Fibroblast of the aortic adventitia (primary cell): ENCODE measurements around the gene MOB3C. TPM values are rescaled to one million over a fixed set of nuclear protein-coding genes. Genes with fewer than 3 reads are reported as not detected.

ENCODE experiments used
- DNase-seq: peaks from one replicate; pipeline ENCODE4 v3.0.0-alpha.2; 2010; ENCODE audit warnings: low read depth
- H3K4me3 ChIP-seq: 2 replicates; pipeline ENCODE4 v1.5.1; 2011; ENCODE audit warnings: low read depth, mild to moderate bottlenecking, control low read depth, low read length, moderate library complexity
- total RNA-seq: library from RNA; depleted of rRNA; stranded (reverse); fragments of >200 nt; gene quantifications from 2 replicates; pipeline ENCODE4 v1.2.3, GENCODE V29; 2012; ENCODE audit warnings: low replicate concordance
- TF ChIP-seq, protein P1 (sequence below): IDR thresholded peaks from 2 replicates; pipeline ENCODE4 v1.5.1; 2011; ENCODE audit warnings: mild to moderate bottlenecking, low read length, control low read depth, inconsistent platforms; ENCODE audit not compliant: insufficient read depth

MOB3C gene
- total RNA-seq, 1 donor: 7.0 TPM

DNA sequence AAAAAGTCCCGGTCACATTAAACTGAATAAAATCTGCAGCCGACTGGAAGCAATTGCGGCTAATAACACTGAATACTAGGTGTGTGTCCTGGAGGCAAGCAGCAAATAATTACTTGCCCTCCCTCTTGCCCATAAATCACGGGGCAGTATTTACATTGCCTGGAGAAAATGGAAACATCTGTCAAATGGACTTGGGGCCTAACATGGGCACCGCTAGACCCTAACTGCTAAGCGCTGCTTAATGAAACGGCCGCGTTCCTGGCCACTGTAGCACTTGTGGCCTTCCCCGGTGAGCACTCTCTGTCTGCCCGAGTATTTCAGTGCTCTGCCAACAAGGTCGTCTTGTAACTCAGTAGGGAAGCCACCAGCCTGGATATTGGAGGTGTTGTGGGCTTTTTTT is 41.3 kb downstream of the MOB3C start:
- DNase-seq: no peak
- no peak overlapping the region for H3K4me3 ChIP-seq
- TF ChIP-seq, protein P1, sequence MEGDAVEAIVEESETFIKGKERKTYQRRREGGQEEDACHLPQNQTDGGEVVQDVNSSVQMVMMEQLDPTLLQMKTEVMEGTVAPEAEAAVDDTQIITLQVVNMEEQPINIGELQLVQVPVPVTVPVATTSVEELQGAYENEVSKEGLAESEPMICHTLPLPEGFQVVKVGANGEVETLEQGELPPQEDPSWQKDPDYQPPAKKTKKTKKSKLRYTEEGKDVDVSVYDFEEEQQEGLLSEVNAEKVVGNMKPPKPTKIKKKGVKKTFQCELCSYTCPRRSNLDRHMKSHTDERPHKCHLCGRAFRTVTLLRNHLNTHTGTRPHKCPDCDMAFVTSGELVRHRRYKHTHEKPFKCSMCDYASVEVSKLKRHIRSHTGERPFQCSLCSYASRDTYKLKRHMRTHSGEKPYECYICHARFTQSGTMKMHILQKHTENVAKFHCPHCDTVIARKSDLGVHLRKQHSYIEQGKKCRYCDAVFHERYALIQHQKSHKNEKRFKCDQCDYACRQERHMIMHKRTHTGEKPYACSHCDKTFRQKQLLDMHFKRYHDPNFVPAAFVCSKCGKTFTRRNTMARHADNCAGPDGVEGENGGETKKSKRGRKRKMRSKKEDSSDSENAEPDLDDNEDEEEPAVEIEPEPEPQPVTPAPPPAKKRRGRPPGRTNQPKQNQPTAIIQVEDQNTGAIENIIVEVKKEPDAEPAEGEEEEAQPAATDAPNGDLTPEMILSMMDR: no peak

DNA sequence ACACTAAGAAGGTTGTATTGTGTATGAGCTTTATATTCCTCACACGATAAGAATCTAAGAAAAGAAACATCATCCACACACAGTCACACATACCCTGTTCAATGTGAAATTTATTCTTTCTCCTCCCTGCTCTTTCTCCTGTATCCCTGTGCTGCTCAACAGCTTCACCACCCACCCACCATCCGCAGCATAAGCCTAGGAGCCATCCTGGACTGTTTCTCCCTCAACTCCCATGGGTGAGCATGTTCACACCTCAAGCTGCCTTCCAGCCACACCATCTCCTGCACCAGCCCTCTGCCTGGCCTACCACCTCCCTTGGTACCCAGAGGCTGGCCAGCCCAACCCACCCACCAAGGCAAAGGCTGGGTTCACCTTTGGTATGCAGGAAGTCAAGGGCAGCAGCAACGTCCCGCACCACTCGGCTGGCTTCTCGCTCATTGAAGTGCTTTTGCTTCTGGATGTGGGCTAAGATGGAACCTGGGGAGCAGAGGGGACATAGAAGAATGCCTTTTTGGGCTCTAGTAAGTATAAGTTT is 44.9 kb downstream of the MOB3C start:
- DNase-seq: no peak
- no peak overlapping the region for H3K4me3 ChIP-seq
- TF ChIP-seq, protein P1: no peak

DNA sequence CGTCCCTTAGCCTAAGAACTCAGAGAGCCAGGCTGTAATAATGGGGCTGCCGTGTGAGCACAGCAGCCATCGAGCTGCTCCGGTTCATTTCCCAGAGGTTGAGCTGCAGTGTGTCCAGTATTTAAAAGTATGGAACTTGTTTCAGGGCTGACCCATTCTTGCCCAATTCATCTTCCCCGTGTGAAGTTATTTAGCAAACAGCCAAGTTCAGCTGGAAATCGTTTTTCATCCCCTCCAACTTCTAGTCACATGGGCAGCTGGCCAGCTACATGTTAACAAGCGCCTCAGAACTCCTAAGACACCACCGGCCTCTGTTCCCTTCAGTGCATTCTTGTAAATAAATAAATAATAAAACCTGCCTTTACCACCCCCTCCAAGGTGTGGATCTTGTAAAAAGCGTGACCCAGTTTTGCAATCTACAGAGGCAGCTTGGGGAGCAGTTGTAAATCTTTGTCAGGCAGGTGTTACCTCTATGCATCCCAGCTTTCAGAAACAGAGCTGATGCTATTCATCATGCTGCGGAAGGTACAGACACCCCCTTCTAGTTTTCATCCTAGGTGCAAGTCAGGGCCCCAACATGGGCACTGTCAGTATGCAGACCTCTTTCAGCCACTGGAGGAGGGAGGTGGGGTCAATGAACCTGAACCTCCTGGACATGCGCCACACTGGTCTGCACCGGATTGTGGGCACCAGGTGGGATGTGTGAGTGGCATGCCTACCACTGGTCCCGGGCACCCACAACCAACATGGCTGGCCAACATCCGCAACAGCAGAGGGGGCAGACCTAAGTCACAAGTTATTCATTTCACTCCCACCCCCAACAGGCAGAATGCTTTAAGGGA is 46.5 kb downstream of the MOB3C start:
- TF ChIP-seq, protein P1: no peak
- no peak overlapping the region for H3K4me3 ChIP-seq
- DNase-seq: peak; percentile 56

DNA sequence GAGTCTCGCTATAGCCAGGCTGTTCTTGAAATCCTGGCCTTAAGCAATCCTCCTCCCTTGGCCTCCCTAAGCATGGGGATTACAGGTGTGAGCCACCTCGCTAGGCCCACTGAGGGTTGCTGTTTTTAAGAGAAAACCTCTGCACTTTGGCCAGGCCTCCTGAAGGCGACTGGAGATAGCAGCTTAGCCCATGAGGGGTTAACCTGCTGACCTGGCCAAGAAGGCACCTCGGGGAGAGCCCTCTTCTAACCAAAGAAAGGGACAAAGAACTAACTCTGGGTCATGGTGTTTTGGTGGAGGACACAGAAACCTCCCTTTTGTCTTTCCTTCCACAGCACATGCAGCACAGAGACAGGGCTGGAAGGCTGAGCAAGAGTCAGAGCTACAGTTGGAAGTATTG is 47.5 kb downstream of the MOB3C start:
- TF ChIP-seq, protein P1: no peak
- no peak overlapping the region for H3K4me3 ChIP-seq
- no peak for DNase-seq

DNA sequence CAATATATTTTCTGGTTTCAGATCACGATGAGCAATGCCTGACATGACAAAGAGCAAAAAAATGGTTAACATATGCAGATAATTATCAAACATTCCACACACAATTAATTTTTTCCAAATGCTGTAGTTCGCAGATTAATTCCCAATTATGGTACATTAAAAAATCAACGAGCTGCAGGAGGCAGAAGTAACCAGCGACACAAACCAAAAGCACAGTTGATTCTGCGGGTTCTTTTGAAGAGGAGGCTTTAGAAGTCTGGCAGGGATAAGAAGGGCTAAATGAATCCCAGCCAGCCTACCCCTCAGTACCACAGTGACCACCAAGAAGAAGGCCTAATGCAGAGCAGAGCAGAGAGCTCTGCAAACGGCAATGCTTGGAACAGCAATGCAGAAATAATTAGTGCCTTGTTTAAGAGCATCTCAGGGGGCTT is 48.1 kb downstream of the MOB3C start:
- no peak overlapping the region for H3K4me3 ChIP-seq
- TF ChIP-seq, protein P1: no peak
- DNase-seq: no peak

DNA sequence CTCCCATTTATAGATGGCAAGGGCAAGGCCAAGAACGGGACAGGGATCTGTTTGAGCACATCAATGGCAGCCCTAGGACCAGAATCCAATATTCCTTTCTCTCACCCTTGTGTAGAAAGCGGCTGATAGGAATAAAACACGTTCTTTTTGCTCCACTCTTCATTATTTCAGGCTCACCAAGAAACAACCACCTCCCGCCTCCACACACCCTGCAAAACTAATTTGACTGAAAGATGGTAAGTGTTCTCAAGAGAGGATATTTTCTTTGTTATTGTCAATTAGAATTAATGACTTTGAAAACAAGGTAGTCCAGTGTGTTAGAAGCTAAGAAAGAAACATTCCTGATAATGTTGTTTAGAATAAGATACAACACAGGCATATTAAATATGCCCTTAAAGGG is 53.3 kb downstream of the MOB3C start:
- no peak for DNase-seq
- TF ChIP-seq, protein P1: no peak
- no peak overlapping the region for H3K4me3 ChIP-seq
